ENCODE measurements around the gene BMAL1. TPM values are rescaled to one million over a fixed set of nuclear protein-coding genes. Genes with fewer than 3 reads are reported as not detected.

BMAL1 gene
- total RNA-seq, 1 experiment from 2014 or later: 12.9 TPM

DNA sequence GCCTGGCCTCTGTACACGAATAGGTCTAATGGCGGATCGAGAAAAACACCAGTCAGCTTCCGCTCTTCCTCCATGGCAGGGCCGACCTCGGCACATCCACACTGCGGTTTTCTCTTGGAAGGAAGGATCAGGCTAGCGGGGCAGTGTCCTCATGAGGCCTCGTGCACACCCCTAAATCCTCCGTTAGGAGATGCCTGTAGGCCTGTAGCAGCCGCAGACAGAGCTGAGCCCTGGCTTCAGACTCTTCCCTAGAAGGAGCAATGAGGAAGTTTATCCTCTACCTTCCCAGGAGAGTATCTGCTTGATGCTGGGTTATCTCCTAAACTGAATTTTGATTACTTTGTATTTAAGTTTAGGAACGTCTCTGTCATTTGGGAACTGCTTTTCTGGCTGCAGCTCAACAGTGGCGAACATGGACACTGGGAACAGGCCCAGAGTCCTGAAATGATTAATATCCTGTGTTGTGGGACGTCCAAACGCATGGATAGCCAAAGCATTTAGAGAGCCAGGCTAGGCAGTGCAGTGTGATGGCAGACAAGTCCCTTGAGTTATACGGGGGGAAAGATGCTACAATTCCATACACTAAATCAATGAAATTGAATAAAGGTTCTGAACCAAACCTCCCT, 16.5 kb upstream of the BMAL1 start:
- peak; percentile 60 for DNase-seq (ENCODE audit: low read depth)

DNA sequence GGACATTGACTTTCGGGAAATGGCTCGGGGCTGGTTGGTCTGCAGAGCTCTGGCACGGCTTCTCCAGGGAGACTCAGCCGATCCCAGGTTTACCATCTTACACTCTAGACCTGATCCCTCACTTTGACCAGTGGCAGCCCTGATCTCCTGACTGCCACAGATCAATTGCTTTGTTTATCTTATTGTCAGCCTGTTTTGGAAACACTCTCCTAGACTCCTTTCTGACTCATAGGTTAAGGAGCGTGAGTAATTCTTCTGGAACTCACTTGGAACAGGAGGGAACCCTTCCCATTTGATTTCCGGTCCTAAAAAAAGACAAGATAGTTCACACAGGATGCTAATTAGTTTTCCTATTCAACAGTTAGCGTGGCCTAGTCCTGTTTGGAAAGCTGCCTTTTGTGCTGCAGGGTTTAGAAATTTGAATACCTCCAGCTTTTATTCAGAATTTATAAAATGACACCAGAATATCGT, 16.0 kb upstream of the BMAL1 start:
- peak; percentile 97 for DNase-seq (ENCODE audit: low read depth)

DNA sequence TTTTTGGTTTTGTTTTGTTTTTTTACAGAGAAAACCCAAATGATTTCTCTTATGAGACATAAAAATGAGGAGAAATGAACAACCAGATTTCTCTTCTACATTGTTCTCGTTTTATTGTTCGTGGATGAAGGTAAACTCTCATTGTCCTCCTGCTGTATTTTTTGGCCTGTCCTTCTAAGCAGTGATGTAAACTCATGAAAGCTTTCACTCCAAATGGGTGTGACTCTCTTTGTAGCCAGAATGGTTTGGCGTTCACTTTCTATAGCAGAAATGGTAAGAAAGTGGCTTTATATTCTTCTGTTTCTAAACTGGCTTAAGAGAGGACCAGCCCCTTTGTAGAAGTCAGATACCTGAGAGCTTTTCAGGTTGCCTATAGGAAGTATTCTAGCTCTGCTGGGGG, 15.5 kb upstream of the BMAL1 start:
- no peak for DNase-seq (ENCODE audit: low read depth)

DNA sequence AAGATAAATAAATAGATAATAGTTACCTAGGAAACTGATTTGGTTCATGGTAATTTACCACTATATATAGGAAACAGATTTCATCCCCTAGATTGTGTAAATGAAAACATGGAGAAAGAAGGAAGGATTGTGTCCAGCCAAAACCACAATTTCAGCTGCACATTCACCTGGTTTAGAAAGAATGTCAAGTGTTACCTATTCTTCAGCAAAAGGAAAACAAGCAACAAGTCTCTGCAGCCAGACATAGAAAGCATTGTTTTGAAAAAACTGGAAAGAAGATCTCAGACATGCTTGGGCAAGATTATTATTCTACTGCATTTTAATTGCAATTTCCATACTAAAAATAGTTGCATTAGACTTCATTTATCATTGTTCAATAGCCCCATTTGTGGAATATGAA, 8.8 kb upstream of the BMAL1 start:
- no peak for DNase-seq (ENCODE audit: low read depth)

DNA sequence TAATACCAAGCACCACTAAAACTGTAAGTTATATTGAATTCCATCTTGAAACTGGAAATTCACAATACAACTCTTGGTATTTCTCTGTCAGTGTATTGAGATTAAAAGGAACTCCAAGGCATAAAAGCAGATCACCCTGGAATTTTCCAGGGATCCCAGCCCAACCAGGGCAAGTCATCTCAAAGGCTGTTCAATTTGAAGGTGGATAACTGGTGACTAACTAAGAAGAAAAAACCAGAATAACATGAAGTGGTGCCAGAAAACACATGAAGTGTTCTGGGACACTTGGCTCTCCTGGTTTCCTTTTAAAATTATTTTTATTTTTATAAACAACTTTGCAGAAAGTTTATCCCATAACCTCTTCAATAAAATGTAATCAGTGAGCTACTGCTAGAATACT, 7.8 kb upstream of the BMAL1 start:
- DNase-seq (ENCODE audit: low read depth): peak; percentile 37

DNA sequence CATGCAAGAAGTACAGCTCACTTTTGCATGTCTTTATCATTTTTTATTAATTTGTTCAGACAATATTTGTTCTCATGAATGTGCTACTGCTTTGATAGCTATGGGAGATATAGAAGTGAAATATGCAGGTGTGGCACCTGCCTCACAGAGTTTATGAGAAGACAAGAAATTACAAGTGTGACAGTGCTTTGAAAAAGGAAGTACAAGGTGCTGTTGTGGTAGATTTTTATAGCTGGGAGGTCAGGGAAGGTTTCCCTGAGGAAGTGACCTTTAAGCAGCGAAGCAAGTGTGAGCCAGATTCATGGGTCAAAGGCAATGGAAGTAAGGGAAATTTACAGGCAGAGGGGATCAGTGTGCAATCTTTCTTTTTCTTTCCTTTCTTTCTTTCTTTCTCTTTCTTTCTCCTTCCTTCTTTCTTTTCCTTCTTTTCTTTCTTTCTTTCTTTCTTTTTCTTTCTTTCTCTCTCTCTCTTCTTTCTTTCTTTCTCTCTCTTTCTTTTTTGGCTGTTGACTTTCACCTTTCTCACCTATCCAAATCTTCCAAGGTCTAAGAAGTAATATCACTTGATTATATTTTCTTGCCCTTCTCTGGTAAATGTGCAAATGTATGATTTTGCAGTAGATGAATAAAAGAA, 6.4 kb upstream of the BMAL1 start:
- no peak for DNase-seq (ENCODE audit: low read depth)

DNA sequence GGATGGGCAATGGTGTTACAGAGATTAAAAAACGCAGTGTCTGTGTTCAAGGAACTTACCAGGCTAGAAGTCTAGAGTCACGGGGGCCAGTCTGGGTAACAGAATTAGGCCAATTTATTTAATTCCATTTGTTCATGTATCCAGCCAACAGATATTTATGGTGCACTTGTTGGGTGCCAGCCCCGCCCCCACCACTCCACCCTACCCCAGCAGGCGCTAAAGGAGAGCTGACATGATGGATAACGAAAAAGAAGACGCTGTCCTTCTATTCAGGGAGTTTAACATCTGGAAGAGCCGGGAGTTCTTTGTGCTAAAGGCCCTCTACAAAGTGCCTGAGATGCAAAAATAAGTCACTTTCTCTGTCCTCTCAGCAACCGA, 1.1 kb upstream of the BMAL1 start:
- no peak for DNase-seq (ENCODE audit: low read depth)

DNA sequence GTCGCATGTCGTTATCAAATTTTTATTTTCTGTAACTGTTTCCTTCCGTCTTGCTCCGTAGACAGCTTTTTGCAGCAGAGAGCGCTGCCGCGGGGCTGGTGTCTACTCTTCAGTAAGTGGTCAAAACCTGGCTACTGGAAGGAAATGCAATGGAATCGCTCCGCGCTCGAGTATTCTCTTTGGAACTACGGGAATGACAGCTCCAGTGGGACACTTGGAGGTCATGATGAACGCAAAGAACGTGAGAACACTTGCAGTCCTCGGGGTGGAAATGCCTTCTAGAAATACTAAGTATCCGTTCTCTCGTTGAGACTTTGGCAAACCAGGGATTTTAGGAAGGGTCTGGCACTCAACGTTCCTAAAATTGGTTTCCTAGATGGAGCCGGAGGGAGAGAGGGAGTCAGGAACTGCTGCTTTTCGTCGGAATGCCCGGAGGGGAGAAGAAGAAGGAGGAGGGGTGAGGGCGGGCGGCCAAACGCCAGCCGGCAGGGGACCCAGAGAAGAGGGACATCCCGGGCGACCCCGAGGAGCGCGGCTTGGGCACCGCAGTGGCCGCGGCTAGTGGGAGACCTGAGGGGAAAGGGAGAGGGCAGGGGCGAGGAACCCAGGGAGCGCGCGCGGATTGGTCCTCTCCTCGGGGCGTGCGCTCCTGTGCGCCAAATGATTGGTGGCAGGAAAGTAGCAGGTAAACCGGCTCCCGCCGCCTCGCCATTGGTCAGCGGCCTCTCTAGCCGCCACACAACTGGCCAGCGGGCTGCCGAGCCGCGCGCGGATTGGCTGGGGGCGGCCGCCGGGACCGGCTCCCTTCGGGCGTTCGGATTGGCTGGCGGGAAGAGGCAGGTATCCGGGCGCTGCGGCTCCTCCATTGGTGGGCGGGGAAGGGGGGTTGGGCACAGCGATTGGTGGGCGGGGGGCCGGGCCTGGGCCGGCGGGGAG, 490 bp upstream of the BMAL1 start:
- peak; percentile 99 for DNase-seq (ENCODE audit: low read depth)

DNA sequence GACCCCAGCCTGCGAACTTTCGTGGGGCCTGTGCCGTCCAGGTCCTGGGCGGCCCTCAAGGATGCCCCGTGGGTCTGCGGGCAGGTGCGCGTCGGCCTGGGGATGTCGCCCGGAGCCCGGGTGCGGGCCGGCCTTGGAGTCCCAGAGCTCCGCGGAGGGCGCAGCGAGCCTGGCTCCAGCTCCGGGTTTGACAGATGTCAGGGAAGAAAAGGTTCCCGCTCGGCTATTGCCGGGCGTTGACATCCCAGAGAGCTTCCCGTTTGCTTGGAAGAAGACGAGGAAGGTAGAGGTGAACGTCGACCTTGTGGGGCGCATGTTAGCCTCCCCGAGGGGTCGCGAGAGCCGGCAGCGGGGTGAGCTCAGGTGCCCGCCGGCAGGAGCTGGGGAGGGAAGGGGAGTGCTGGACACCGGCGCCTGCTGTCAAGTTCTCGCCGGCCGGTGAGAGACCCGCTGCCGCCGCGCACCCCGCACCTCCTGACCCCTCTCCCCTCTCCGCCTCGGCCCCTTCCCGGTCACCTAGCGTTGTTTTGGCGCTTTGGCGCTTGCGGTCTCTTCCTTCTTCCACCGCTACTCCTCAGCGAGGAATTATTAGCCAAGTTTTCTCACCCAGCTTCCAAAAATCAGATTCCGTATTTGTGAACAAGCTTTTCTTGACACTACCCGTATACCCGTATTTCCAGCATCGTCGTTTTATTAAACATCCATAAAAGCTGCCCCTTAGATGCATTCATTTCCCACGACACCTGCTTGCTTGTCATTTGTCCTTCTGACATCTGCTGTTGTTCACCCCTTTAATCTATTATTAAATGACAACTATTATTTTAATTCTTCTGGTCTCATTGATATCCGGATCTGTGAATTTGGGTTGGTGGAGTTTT, 1.3 kb downstream of the BMAL1 start:
- peak; percentile 11 for DNase-seq (ENCODE audit: low read depth)

DNA sequence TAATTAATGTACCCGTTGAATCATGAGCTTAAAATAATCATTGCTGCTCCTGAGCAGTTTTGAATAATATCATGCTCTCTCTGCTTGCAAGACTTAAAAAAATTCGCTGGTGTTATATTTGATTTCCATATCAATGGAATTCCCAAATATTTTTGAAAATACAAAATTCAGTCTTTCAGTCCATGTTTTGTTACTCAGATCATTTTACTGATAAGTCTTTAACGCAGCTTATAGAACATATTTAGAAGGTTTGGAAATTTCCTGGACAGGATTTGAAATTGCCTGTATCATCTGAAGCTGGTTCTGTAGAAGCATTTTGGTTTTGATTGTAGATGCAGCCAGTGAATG, 1.9 kb downstream of the BMAL1 start:
- no peak for DNase-seq (ENCODE audit: low read depth)

DNA sequence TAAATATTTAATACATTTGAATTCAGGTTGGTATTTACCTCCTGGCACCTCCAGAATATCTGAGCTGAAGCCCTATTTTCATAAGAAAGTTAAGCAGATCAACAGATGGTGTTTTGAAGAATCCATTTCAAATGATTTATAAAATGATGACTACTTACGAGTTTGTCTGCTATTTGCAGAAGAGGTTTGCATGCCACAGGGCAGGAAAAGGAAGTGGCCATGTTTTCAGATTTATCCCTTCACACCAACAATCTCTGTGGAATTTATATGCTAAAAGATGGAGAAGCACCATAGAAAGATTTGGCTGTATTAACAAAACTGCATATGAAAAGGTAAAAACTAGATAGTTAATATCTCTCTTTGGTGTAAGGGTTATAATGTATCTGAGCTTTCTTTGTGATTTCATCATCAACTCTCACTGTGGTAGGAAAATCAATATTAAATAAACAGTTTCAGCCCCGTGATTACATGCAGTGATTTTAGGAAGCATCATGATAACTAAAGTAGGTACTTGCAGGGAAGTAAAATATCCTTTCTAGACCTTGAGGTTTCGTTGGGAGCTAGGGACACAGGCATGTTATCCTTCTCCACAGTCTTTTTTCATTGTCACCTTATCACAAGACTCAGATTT, 2.6 kb downstream of the BMAL1 start:
- DNase-seq (ENCODE audit: low read depth): no peak

DNA sequence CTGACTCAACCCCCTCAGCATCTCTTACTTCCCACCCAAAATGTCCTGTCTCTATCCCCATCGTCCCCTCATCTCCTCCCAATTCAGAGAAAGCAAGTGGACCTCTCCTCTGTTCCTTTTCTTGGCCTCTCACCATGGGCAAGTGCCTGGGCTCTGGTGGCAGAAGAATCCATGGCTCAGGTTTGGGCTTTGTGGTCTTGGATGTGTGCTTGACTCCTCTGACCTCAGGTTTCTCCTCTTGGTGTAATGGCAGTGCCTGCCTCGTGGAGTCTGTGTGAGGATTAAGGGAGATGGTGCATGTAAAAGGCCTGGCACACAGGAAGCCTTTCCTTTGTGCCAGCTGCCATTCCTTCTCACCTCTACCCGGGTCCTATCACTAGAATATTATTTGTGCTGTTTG, 3.2 kb downstream of the BMAL1 start:
- DNase-seq (ENCODE audit: low read depth): no peak

DNA sequence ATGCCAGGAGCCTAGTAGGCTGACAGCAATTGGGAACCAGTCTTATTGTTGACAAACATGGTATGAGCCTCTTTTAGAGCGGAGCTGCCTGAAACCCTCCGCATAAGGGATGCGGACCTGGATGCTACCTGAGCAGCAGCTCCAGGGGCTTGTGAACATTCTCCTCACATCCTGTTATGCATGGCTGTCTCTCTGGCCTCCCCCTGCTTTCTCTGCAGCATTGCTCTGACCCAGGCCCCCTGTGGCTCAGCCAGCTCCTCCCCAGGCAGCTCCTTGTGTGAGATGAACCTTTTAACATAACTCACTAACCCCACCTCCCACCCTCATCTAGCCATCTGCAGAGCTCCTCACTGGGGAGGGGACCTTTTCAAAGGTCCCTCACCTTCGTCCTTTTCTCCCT, 6.0 kb downstream of the BMAL1 start:
- DNase-seq (ENCODE audit: low read depth): no peak

DNA sequence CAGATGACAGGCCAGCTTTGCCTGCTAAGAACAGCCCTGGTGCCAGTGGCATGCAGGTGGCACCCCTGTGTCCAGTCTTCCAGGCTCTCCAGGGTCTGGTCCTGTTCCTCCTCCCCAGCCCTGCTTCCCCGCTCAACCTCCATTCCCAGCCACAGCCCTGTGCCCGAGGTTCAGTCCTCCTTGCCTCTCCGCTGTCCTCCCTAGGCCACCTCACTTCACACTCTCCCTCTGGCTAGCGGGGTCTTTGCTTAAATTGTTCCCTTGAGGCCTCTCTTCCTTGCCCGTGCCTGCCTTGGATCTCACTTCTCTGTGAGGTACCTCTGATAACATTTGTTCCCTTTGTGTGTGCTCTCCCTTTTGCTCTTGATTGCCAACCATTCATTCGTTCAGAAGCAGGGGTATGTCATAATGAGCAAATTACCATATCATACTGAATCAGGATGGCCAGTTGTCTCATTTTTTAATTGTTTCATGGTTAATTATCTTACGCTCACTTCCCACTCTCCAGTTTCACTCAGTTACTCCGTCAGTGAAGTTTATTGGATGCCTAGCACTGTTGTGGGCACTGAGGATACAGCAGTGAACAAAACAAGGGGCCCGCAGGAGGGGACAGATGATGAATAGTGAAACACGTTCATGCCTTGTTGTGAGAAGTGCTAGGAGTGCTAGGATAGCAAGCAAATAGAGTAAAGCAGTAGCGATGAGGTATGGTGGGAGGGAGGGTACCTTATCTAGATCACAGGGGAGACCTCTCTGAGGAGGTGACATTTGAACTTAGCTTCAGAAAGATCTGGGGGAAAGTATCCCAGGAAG, 7.4 kb downstream of the BMAL1 start:
- DNase-seq (ENCODE audit: low read depth): no peak

DNA sequence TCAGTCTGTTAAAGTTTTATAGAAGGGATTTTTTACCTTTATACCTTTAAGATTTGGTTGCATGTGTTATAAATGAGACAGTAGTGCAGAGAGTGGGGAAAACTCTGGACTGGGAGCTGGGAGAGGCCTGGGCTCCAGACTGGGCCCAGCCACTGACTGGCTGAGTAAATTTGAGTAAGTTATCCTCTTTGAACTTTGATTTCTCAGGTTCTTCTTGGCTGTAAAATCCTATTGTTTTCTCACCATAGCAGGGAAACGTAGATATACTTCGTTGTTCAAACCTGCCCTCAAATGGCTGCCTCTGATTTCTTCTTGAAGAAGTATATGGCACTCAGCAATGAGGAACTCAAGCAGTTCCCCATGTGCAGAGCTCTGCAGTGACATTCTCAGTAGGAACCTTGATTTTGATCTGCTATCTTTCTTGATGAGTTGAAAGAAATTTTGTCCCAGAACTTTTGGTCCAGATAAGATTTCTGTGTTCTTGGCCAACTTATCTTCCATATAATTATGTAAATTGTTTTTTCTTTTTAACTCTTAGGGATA, 8.8 kb downstream of the BMAL1 start:
- DNase-seq (ENCODE audit: low read depth): no peak

DNA sequence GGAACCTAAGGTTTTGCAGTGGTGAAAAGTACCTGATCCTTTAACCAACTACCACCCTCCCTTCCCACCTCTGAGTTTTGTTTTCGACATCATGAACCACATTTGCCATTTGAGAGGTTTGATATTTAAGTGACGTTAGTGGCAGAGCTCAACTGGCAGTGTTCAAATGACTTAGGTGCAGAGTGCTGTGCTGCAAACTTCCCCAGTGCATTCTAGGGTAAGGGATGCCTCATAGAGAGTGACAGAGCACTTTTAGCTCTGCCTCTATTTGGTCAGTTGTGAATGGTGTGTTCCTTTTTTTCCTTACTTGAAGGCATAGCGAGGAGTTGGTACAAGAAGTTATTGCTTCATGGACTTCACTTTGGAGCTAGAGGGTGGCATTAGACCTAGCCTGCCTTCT, 9.4 kb downstream of the BMAL1 start:
- DNase-seq (ENCODE audit: low read depth): no peak

DNA sequence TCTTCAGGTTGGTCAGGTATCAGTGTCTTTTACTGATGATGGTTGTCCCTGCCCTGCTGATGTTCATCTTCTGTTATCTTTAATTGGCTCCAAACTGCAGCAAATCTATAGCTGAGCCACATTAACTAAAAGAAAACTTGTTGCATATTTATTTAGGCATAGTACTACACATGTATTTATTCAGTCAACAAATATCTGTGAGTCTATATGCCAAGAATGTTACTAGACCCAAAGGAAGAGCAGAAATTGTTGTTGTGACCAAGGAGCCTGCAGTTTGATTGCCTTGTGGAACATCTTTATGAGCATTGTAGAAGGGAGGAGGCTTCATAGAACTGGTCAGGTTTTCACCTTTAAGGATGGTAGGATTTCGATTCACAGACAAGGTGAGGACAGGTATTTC, 10.1 kb downstream of the BMAL1 start:
- DNase-seq (ENCODE audit: low read depth): no peak

DNA sequence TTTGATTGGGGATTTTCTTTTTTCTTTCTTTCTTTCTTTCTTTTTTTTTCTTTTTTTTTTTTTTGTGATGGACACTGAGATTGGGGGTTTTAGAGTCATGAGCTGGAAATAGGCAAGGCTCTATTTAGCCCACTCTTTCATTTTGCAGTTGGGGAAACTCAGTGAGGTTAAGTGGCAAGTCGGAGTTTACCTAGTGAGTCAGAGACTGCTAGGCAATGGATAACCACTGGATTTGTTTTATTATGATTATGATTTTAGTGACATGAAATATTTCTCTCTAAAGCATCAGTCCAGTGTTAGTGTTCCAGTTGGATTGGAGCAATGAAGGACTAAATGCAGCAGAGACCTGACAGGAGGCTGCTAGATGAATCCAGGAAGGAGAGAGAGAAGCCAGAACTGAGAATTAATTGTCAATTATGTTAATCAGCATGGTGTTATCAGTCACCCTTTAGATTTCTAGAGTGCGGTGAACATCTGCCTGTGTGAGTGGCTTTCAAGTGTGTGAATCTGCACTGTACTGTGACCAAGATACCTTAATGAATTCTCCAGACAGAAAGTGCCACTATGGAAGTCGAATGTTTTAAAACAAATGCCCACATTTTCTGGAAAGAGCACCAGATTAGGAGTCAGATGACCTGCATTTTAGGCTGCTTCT, 10.9 kb downstream of the BMAL1 start:
- DNase-seq (ENCODE audit: low read depth): no peak

DNA sequence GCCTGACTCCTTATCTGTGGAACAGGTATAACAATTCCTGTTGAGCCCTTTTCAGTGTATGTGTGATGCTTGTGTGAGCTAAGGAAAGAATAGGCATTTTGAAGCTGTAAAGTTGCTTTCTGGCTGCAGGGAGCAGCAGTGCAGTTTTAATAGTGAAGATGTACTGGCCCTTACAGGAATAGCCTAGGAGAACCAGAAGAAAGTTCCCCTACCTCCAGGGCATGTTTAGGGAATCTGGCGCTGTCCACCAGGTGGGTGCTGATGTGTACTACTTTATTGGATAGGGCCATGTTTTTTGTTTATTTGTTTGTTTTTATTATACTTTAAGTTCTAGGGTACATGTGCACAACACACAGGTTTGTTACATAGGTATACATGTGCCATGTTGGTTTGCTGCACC, 11.5 kb downstream of the BMAL1 start:
- DNase-seq (ENCODE audit: low read depth): peak; percentile 28
